SK-N-SH treated with all-trans-retinoic acid at 6 μM for 48 hours (cell line): Measurements from ENCODE around the gene PDRG1.

ENCODE experiments used
- CSDC2 ChIP-seq: fragments of 250-450 bp; sonication (Bioruptor Pico); IDR thresholded peaks from 2 replicates; pipeline ENCODE4 v1.5.0; 2020; ENCODE audit warnings: mild to moderate bottlenecking, moderate library complexity
- TCF4 ChIP-seq: fragments of 250-450 bp; sonication (Bioruptor Pico); IDR thresholded peaks from 2 replicates; pipeline ENCODE4 v1.8.0; 2021; ENCODE audit warnings: mild to moderate bottlenecking, moderate library complexity, borderline replicate concordance
- ZFP30 ChIP-seq: fragments of 450-650 bp; formaldehyde crosslinking; IDR thresholded peaks from 2 replicates; pipeline ENCODE4 v1.5.0; 2022; ENCODE audit warnings: mild to moderate bottlenecking, moderate library complexity

Gene PDRG1

GRCh38 chr20:31894980-31895675 lies 56.7 kb downstream of the PDRG1 start (continued):
- TF ChIP-seq CSDC2 (CRISPR knock-in tag) = no peak
- TF ChIP-seq ZFP30 (CRISPR knock-in tag) = no peak
- TF ChIP-seq TCF4 = no peak
- TF ChIP-seq, all 23 proteins: peak for 0
